Prostate gland (tissue), 2 donors: ENCODE results near the gene C1orf198. TPM values are rescaled to one million over a fixed set of nuclear protein-coding genes. Genes with fewer than 3 reads are reported as not detected.

Source experiments
- DNase-seq: peaks from one replicate; pipeline ENCODE4 v3.0.0-alpha.2; 2019; ENCODE audit warnings: low spot score
- H3K27ac ChIP-seq, 2 donors: fragments of 200-600 bp; sonication (generic); 2 replicates each; pipeline ENCODE4 v1.5.1; 2017 to 2019
- H3K27me3 ChIP-seq: fragments of 200-600 bp; sonication (generic); replicated peaks from 2 replicates; pipeline ENCODE4 v1.5.1; 2019; ENCODE audit not compliant: insufficient read depth
- H3K36me3 ChIP-seq, 2 donors: fragments of 200-600 bp; sonication (generic); 1 replicate in 1 of 2; 2 replicates in 1 of 2; pipeline versions ENCODE4 v1.5.1 to v1.8.1; 2017 to 2019
- H3K4me1 ChIP-seq: fragments of 200-600 bp; sonication (generic); replicated peaks from 2 replicates; pipeline ENCODE4 v1.5.1; 2019
- H3K4me3 ChIP-seq, 2 donors: fragments of 200-600 bp; sonication (generic); 2 replicates each; pipeline ENCODE4 v1.5.1; 2017 to 2019
- H3K9me3 ChIP-seq: fragments of 200-600 bp; sonication (generic); 2 replicates; pipeline ENCODE4 v1.5.1; 2017
- CTCF ChIP-seq, 4 experiments: fragments of 200-600 bp in 2 of 4; fragments of 450-650 bp in 2 of 4; sonication (generic) in 2 of 4; IDR thresholded peaks; 1 replicate in 3 of 4; 2 replicates in 1 of 4; pipeline ENCODE4 v1.5.1; 2016 to 2019; ENCODE audit warnings: antibody characterized with exemption in 4 of 4, mild to moderate bottlenecking in 2 of 4, moderate library complexity in 2 of 4
- POLR2A ChIP-seq: fragments of 450-650 bp; IDR thresholded peaks from one replicate; pipeline ENCODE4 v1.6.1; 2016; ENCODE audit warnings: antibody characterized with exemption, mild to moderate bottlenecking
- POLR2AphosphoS5 ChIP-seq: sonication (generic); formaldehyde crosslinking; IDR thresholded peaks from one replicate; pipeline ENCODE4 v1.6.1; 2017; ENCODE audit warnings: antibody characterized with exemption
- WGBS: methylation state at CpG from one replicate; pipeline ENCODE4 v1.1.5; 2018; 5-methylcytosine and 5-hydroxymethylcytosine counted together
- intact Hi-C: fragments of 100-400 bp; cut with DNase I; formaldehyde crosslinking; loops from one replicate; pipeline ENCODE4 v1.14.2; 2022
- total RNA-seq, 2 donors: library from RNA; depleted of rRNA; stranded (reverse); fragments of >200 nt; gene quantifications; one replicate each; pipeline ENCODE4 v1.1.0, GENCODE V29; 2016

The C1orf198 gene
- total RNA-seq, 2 donors from 2014 or later: 41.9 to 44.8 TPM

- no peak for DNase-seq
- intact Hi-C loops: no loop called here
- TF ChIP-seq CTCF (IDR thresholded peaks at IDR 0.05) (no peak), POLR2AphosphoS5 (no peak), POLR2A (no peak)
- no peak overlapping the region for H3K27ac ChIP-seq
- H3K36me3 ChIP-seq: no peaks in the 10 kb centered on the region
- H3K4me3 ChIP-seq: no peak overlapping the region
- H3K27me3 ChIP-seq: no peaks in the 10 kb centered on the region
- H3K9me3 ChIP-seq: no peaks in the 10 kb centered on the region
- H3K4me1 ChIP-seq: no peaks in the 10 kb centered on the region
- 60% methylated on average over 12 of the region's 12 CpGs for WGBS
Measured at GRCh38 chr1:230858918-230859729, 9.2 kb downstream of the C1orf198 start.

GRCh38 chr1:230858236-230858820 is 10.0 kb downstream of the C1orf198 start:
- Histone ChIP-seq H3K4me1 (no peaks in the 10 kb centered on the region), H3K36me3 (no peaks in the 10 kb centered on the region), H3K9me3 (no peaks in the 10 kb centered on the region), H3K27ac (no peak overlapping the region), H3K27me3 (no peaks in the 10 kb centered on the region), H3K4me3 (no peak overlapping the region)
- intact Hi-C loops: no loop called here
- no peak for DNase-seq
- WGBS: 88% methylated on average over 7 of the region's 7 CpGs
- TF ChIP-seq CTCF (IDR thresholded peaks at IDR 0.05) (no peak), POLR2A (no peak), POLR2AphosphoS5 (no peak)

GRCh38 chr1:230857822-230858221 is 10.5 kb downstream of the C1orf198 start:
- Histone ChIP-seq H3K4me3 (no peak overlapping the region), H3K4me1 (no peaks in the 10 kb centered on the region), H3K27ac (no peak overlapping the region), H3K36me3 (no peaks in the 10 kb centered on the region), H3K27me3 (no peaks in the 10 kb centered on the region), H3K9me3 (no peaks in the 10 kb centered on the region)
- DNase-seq: no peak
- TF ChIP-seq POLR2A (no peak), CTCF (IDR thresholded peaks at IDR 0.05) (no peak), POLR2AphosphoS5 (no peak)
- intact Hi-C loops: no loop called here
- 67% methylated on average over 1 of the region's 1 CpG for WGBS

- H3K36me3 ChIP-seq: no peaks in the 10 kb centered on the region
- H3K4me1 ChIP-seq: no peaks in the 10 kb centered on the region
- H3K4me3 ChIP-seq: no peak overlapping the region
- H3K27ac ChIP-seq: no peak overlapping the region
- TF ChIP-seq POLR2AphosphoS5 (no peak), CTCF (IDR thresholded peaks at IDR 0.05) (no peak), POLR2A (no peak)
- intact Hi-C loops: no loop called here
- WGBS: 90% methylated on average over 13 of the region's 13 CpGs
- DNase-seq: no peak
- no peaks in the 10 kb centered on the region for H3K9me3 ChIP-seq
- no peaks in the 10 kb centered on the region for H3K27me3 ChIP-seq
Measured at GRCh38 chr1:230857077-230857476, 11.2 kb downstream of the C1orf198 start.

GRCh38 chr1:230855886-230856285 is 12.4 kb downstream of the C1orf198 start:
- intact Hi-C loops: no loop called here
- Histone ChIP-seq H3K27me3 (no peaks in the 10 kb centered on the region), H3K36me3 (no peaks in the 10 kb centered on the region), H3K27ac (no peak overlapping the region), H3K4me1 (peaks cover 2% of the 10 kb centered on the region), H3K4me3 (no peak overlapping the region), H3K9me3 (no peaks in the 10 kb centered on the region)
- TF ChIP-seq CTCF (IDR thresholded peaks at IDR 0.05): no peak
- no peak for TF ChIP-seq POLR2AphosphoS5
- TF ChIP-seq POLR2A: no peak
- DNase-seq: no peak
- WGBS: 95% methylated on average over 4 of the region's 4 CpGs
